GM12891 (cell line): ENCODE results near the gene CANT1.
"Not testable (repeated sequence)": the region's sequence is repeated elsewhere in the genome, so short reads cannot be mapped to it uniquely, and the experiment has no call there.

Source experiments
- PAX5 ChIP-seq: IDR thresholded peaks from 2 replicates; pipeline ENCODE4 v1.6.1; 2011; ENCODE audit warnings: low read length, moderate library complexity, mild to moderate bottlenecking; ENCODE audit not compliant: insufficient read depth, severe bottlenecking
- POLR2A ChIP-seq: IDR thresholded peaks from 2 replicates; pipeline ENCODE4 v1.6.1; 2011; ENCODE audit warnings: low read depth, low read length, control low read depth
- POLR2AphosphoS5 ChIP-seq: IDR thresholded peaks from 2 replicates; pipeline ENCODE4 v1.6.1; 2011; ENCODE audit warnings: low read depth, low read length, control low read depth
- POU2F2 ChIP-seq: IDR thresholded peaks from 2 replicates; pipeline ENCODE4 v1.6.1; 2011; ENCODE audit warnings: low read depth, mild to moderate bottlenecking, control low read depth, low read length, moderate library complexity
- SPI1 ChIP-seq: IDR thresholded peaks from 2 replicates; pipeline ENCODE4 v1.6.1; 2011; ENCODE audit warnings: low read depth, low read length, control low read depth
- TAF1 ChIP-seq: IDR thresholded peaks from 2 replicates; pipeline ENCODE4 v1.6.1; 2011; ENCODE audit warnings: low read depth, low read length, control low read depth

DNA sequence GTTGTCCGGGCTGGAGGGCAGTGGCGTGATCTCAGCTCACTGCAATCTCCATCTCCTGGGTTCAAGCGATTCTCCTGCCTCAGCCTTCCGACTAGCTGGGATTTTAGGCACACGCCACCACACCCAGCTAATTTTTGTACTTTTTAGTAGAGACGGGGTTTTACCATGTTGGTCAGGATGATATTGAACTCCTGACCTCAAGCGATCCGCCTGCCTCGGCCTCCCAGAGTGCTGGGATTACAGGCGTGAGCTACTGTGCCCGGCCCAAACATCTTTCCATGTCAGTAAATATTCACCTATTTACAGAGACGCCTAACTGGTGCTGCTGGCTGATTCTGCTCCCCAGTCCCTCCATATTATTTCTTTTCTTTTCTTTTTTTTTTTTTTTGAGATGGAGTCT is 21.1 kb upstream of the CANT1 start:
- TF ChIP-seq POLR2A, TAF1, POLR2AphosphoS5, SPI1, POU2F2, PAX5: not testable (repeated sequence)
